Measurements from ENCODE around the gene SLC16A12. TPM values are rescaled to one million over a fixed set of nuclear protein-coding genes. Genes with fewer than 3 reads are reported as not detected.

SLC16A12 gene
- total and polyA plus RNA-seq, 2 donors (not counting 3 experiments of a cell fraction or from before 2014, with no cell fraction given), result not detected

DNA sequence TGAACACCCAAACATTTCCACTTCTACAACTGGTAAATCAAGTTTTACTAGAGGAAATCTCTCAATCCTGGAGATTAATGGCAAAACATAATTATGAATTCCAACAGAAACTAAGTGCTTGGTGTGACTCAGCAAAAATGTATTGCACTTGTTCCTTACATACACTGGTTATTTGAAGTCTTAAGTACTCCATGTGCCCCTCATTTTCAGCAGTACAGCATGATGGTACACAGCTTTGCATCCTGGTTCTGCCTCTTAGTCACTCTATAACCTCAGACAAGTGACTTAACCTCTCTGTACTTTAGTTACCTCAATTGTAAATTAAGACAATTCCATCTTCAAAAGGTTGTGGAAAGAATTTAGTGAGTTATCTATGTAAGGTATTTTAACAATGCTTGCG is 12.9 kb downstream of the SLC16A12 start:
- no peaks in the 10 kb centered on the region for H3K36me3 ChIP-seq (ENCODE audit: control insufficient read depth in 2 of 2, extremely low read depth in 1 of 2, insufficient read depth in 2 of 2, low read length in 2 of 2)
- peak; percentile 28 for FAIRE-seq
- TF ChIP-seq JUN (IDR thresholded peaks at IDR 0.05; ENCODE audit: borderline replicate concordance, insufficient read depth, insufficient read length, low read depth), result no peak
- TF ChIP-seq MYC (IDR thresholded peaks at IDR 0.05; ENCODE audit: low read depth, low read length), result no peak
- TF ChIP-seq GATA2 (IDR thresholded peaks at IDR 0.05; ENCODE audit: insufficient read depth, insufficient read length, low read depth, low read length), result no peak
- ChIA-PET POLR2A (no interaction called here), CTCF (no interaction called here)
- intact Hi-C loops (cut with micrococcal nuclease), result no loop called here
- H3K27ac ChIP-seq (ENCODE audit: insufficient read depth, low read depth, low read length), result no peak overlapping the region
- H4K20me1 ChIP-seq (replicated peaks; ENCODE audit: control insufficient read depth, extremely low read depth, insufficient read depth, low read length), result no peaks in the 10 kb centered on the region
- no TSS peak for BruUV-seq (replicated peaks)
- H3K4me1 ChIP-seq (ENCODE audit: control insufficient read depth, extremely low read depth, insufficient read depth, low read length), result no peaks in the 10 kb centered on the region
- H3K9me3 ChIP-seq (replicated peaks; ENCODE audit: control insufficient read depth, insufficient read depth, low read length), result no peaks in the 10 kb centered on the region
- no peak overlapping the region for H3K9ac ChIP-seq (replicated peaks; ENCODE audit: extremely low read depth, insufficient read depth, low read length)
- H2AFZ ChIP-seq (ENCODE audit: low read depth, low read length), result no peak overlapping the region
- no peak overlapping the region for H3K4me2 ChIP-seq (ENCODE audit: insufficient read depth, low read length)
- no peak overlapping the region for H3K4me3 ChIP-seq (replicated peaks in 1 of 3; ENCODE audit: insufficient read depth in 1 of 3, low read depth in 1 of 3, low read length in 3 of 3)
- H3K79me2 ChIP-seq (ENCODE audit: control insufficient read depth, insufficient read depth, low read length), result no peaks in the 10 kb centered on the region
- H3K9me1 ChIP-seq (replicated peaks; ENCODE audit: control insufficient read depth, extremely low read depth, insufficient read depth, low read length), result no peaks in the 10 kb centered on the region
- peak; percentile 26 for DNase-seq (ENCODE audit: low read depth, low spot score)
- H3K27me3 ChIP-seq (ENCODE audit: control insufficient read depth in 2 of 2, insufficient read depth in 2 of 2, low read length in 2 of 2), result no peaks in the 10 kb centered on the region
- dilution Hi-C loops (cut with MboI; ENCODE audit: extremely low pct_ligation_motif_present, low sequenced_read_pairs), result no loop called here

- Histone ChIP-seq H3K36me3 (ENCODE audit: control insufficient read depth in 2 of 2, extremely low read depth in 1 of 2, insufficient read depth in 2 of 2, low read length in 2 of 2) (no peaks in the 10 kb centered on the region), H3K27ac (ENCODE audit: insufficient read depth, low read depth, low read length) (no peak overlapping the region), H3K79me2 (ENCODE audit: control insufficient read depth, insufficient read depth, low read length) (no peaks in the 10 kb centered on the region), H2AFZ (ENCODE audit: low read depth, low read length) (no peak overlapping the region), H4K20me1 (replicated peaks; ENCODE audit: control insufficient read depth, extremely low read depth, insufficient read depth, low read length) (no peaks in the 10 kb centered on the region), H3K4me1 (ENCODE audit: control insufficient read depth, extremely low read depth, insufficient read depth, low read length) (no peaks in the 10 kb centered on the region), H3K9me1 (replicated peaks; ENCODE audit: control insufficient read depth, extremely low read depth, insufficient read depth, low read length) (no peaks in the 10 kb centered on the region), H3K4me3 (replicated peaks in 1 of 3; ENCODE audit: insufficient read depth in 1 of 3, low read depth in 1 of 3, low read length in 3 of 3) (no peak overlapping the region), H3K9me3 (replicated peaks; ENCODE audit: control insufficient read depth, insufficient read depth, low read length) (no peaks in the 10 kb centered on the region), H3K4me2 (ENCODE audit: insufficient read depth, low read length) (no peak overlapping the region), H3K9ac (replicated peaks; ENCODE audit: extremely low read depth, insufficient read depth, low read length) (no peak overlapping the region), H3K27me3 (ENCODE audit: control insufficient read depth in 2 of 2, insufficient read depth in 2 of 2, low read length in 2 of 2) (no peaks in the 10 kb centered on the region)
- CTCF ChIA-PET, result interaction anchor here (1.0 to 1.5 kb wide), 2 partner anchors 14 to 26 kb away, joined by 4 to 5 read pairs; partner anchors contain the start of gene SLC16A12
- POLR2A ChIA-PET, result no interaction called here
- DNase-seq (ENCODE audit: low read depth, low spot score) (no peak), FAIRE-seq (no peak)
- no peak for TF ChIP-seq CTCF (IDR thresholded peaks at IDR 0.05; ENCODE audit: extremely low read depth in 1 of 2, insufficient read depth in 1 of 2, low read depth in 1 of 2, low read length in 2 of 2)
- TF ChIP-seq GATA2 (IDR thresholded peaks at IDR 0.05; ENCODE audit: insufficient read depth, insufficient read length, low read depth, low read length), result no peak
- TF ChIP-seq MYC (IDR thresholded peaks at IDR 0.05; ENCODE audit: low read depth, low read length), result no peak
- dilution Hi-C loops (cut with MboI; ENCODE audit: extremely low pct_ligation_motif_present, low sequenced_read_pairs) (no loop called here), intact Hi-C loops (cut with micrococcal nuclease) (no loop called here)
- BruUV-seq (replicated peaks), result no TSS peak
Measured at GRCh38 chr10:89521368-89521767, 14.0 kb downstream of the SLC16A12 start.

Measured in endothelial cell of umbilical vein (primary cell).